MCF 10A (cell line): ENCODE data around the gene CUBN. TPM values are rescaled to one million over a fixed set of nuclear protein-coding genes. Genes with fewer than 3 reads are reported as not detected.

Source experiments
- BruUV-seq: library from RNA; stranded (reverse); fragments of 400-500 nt; replicated peaks from 2 replicates; lab custom pipeline; 2021; lab: Mats Ljungman, UMichigan
- CTCF ChIA-PET: fragments of 300-600 bp; sonication (Branson Sonifier 250); formaldehyde crosslinking; extraction: SDS; loops from one replicate; lab custom pipeline; 2021; ENCODE audit warnings: antibody characterized with exemption, inconsistent platforms; lab: Yijun Ruan, JAX
- POLR2A ChIA-PET: fragments of 300-600, 350-650 bp; sonication (Branson Sonifier 250); formaldehyde crosslinking; extraction: SDS; loops from one replicate; lab custom pipeline; 2020; ENCODE audit warnings: antibody characterized with exemption, inconsistent platforms; lab: Yijun Ruan, JAX
- DNase-seq: peaks from one replicate; pipeline ENCODE4 v3.0.0-alpha.2; 2018; ENCODE audit not compliant: unreplicated experiment
- H3K27ac Mint-ChIP-seq: one replicate; pipeline ENCODE4 v1.8.0; 2022; ENCODE audit warnings: mild to moderate bottlenecking, low read depth, mixed read lengths; ENCODE audit not compliant: unreplicated experiment
- H3K27me3 Mint-ChIP-seq: one replicate; pipeline ENCODE4 v1.8.0; 2022; ENCODE audit warnings: mixed read lengths; ENCODE audit not compliant: insufficient read depth, unreplicated experiment
- H3K36me3 Mint-ChIP-seq: one replicate; pipeline ENCODE4 v1.8.0; 2022; ENCODE audit warnings: mild to moderate bottlenecking, moderate library complexity, mixed read lengths; ENCODE audit not compliant: insufficient read depth, unreplicated experiment
- H3K4me1 Mint-ChIP-seq: one replicate; pipeline ENCODE4 v1.8.0; 2022; ENCODE audit warnings: mixed read lengths; ENCODE audit not compliant: insufficient read depth, unreplicated experiment
- H3K4me3 Mint-ChIP-seq: one replicate; pipeline ENCODE4 v1.8.0; 2022; ENCODE audit warnings: mild to moderate bottlenecking, moderate library complexity, mixed read lengths; ENCODE audit not compliant: unreplicated experiment
- H3K9me3 Mint-ChIP-seq: one replicate; pipeline ENCODE4 v1.8.0; 2022; ENCODE audit warnings: mixed read lengths; ENCODE audit not compliant: unreplicated experiment
- CTCF ChIP-seq: fragments of 200-600 bp; IDR thresholded peaks from one replicate; pipeline ENCODE4 v1.8.0; 2022; ENCODE audit warnings: antibody characterized with exemption, mild to moderate bottlenecking; ENCODE audit not compliant: unreplicated experiment
- intact Hi-C: fragments of 100-400 bp; cut with micrococcal nuclease; formaldehyde crosslinking; loops from 2 replicates; pipeline ENCODE4 v1.14.1; 2022
- total RNA-seq: library from RNA; stranded (reverse); gene quantifications from 2 replicates; pipeline ENCODE4 v1.2.3, GENCODE V29; 2022

CUBN gene
- total RNA-seq, 1 experiment from 2014 or later: 1.3 TPM

GRCh38 chr10:17144757-17145156 lies 15.1 kb upstream of the CUBN start:
- Mint-ChIP-seq H3K9me3 (no peaks in the 10 kb centered on the region), H3K36me3 (no peaks in the 10 kb centered on the region), H3K4me1 (no peaks in the 10 kb centered on the region), H3K27ac (no peak overlapping the region), H3K4me3 (no peak overlapping the region), H3K27me3 (no peaks in the 10 kb centered on the region)
- ChIA-PET CTCF (interaction anchor here (0.8 to 0.9 kb wide), 2 partner anchors 37 to 251 kb away, joined by 3 to 6 read pairs; no protein-coding TSS in a partner anchor), POLR2A (interaction anchor here (0.8 kb wide), 1 partner anchor 122 kb away, joined by 3 read pairs; no protein-coding TSS in a partner anchor)
- BruUV-seq: no TSS peak
- intact Hi-C loops: no loop called here
- DNase-seq: peak; percentile 1
- no peak for TF ChIP-seq CTCF

GRCh38 chr10:17144032-17144431 lies 14.4 kb upstream of the CUBN start:
- CTCF ChIA-PET: interaction anchor here (0.7 to 0.9 kb wide), 3 partner anchors 36 to 252 kb away, joined by 3 to 6 read pairs (median 3); no protein-coding TSS in a partner anchor
- intact Hi-C loops: no loop called here
- POLR2A ChIA-PET: interaction anchor here (0.6 to 0.8 kb wide), 2 partner anchors 35 to 121 kb away, joined by 3 read pairs; no protein-coding TSS in a partner anchor
- no peaks in the 10 kb centered on the region for H3K9me3 Mint-ChIP-seq
- no peaks in the 10 kb centered on the region for H3K4me1 Mint-ChIP-seq
- no peak overlapping the region for H3K4me3 Mint-ChIP-seq
- no peaks in the 10 kb centered on the region for H3K27me3 Mint-ChIP-seq
- no peak for TF ChIP-seq CTCF
- no peaks in the 10 kb centered on the region for H3K36me3 Mint-ChIP-seq
- no peak for DNase-seq
- no peak overlapping the region for H3K27ac Mint-ChIP-seq
- no TSS peak for BruUV-seq

GRCh38 chr10:17143055-17143690 lies 13.6 kb upstream of the CUBN start:
- no peaks in the 10 kb centered on the region for H3K4me1 Mint-ChIP-seq
- DNase-seq: no peak
- ChIA-PET CTCF (no interaction called here), POLR2A (interaction anchor here (0.6 kb wide), 1 partner anchor 34 kb away, joined by 3 read pairs; no protein-coding TSS in a partner anchor)
- no peaks in the 10 kb centered on the region for H3K9me3 Mint-ChIP-seq
- no peak overlapping the region for H3K4me3 Mint-ChIP-seq
- intact Hi-C loops: no loop called here
- H3K27me3 Mint-ChIP-seq: no peaks in the 10 kb centered on the region
- no TSS peak for BruUV-seq
- H3K36me3 Mint-ChIP-seq: no peaks in the 10 kb centered on the region
- TF ChIP-seq CTCF: no peak
- no peak overlapping the region for H3K27ac Mint-ChIP-seq

GRCh38 chr10:17141504-17142229 lies 12.1 kb upstream of the CUBN start:
- ChIA-PET CTCF (interaction anchor here (0.7 kb wide), 1 partner anchor 551 kb away, joined by 3 read pairs; no protein-coding TSS in a partner anchor), POLR2A (no interaction called here)
- Mint-ChIP-seq H3K27me3 (no peaks in the 10 kb centered on the region), H3K27ac (no peak overlapping the region), H3K9me3 (no peaks in the 10 kb centered on the region), H3K36me3 (no peaks in the 10 kb centered on the region), H3K4me3 (no peak overlapping the region), H3K4me1 (no peaks in the 10 kb centered on the region)
- BruUV-seq: no TSS peak
- no peak for DNase-seq
- TF ChIP-seq CTCF: no peak
- intact Hi-C loops: no loop called here
